RWPE1 (cell line): ENCODE measurements around the gene FRMD5.

Experiments used
- CTCF ChIA-PET: fragments of 350-600 bp; sonication (Branson Sonifier 250); formaldehyde crosslinking; extraction: SDS; loops from one replicate; lab custom pipeline; 2021; lab: Yijun Ruan, JAX
- POLR2A ChIA-PET: fragments of 400-600 bp; formaldehyde crosslinking; extraction: SDS; loops from one replicate; lab custom pipeline; 2020; ENCODE audit warnings: antibody characterized with exemption; ENCODE audit not compliant: low non-redundant PET; lab: Yijun Ruan, JAX
- DNase-seq: peaks from one replicate; pipeline ENCODE4 v3.0.0; 2012; ENCODE audit warnings: low spot score
- H3K27ac ChIP-seq: fragments of 450-650 bp; 2 replicates; pipeline ENCODE4 v1.5.1; 2017
- CTCF ChIP-seq: fragments of 450-650 bp; conservative IDR thresholded peaks from 2 replicates; pipeline ENCODE4 v1.5.1; 2017; ENCODE audit warnings: low read depth, mild to moderate bottlenecking

The FRMD5 gene

DNA sequence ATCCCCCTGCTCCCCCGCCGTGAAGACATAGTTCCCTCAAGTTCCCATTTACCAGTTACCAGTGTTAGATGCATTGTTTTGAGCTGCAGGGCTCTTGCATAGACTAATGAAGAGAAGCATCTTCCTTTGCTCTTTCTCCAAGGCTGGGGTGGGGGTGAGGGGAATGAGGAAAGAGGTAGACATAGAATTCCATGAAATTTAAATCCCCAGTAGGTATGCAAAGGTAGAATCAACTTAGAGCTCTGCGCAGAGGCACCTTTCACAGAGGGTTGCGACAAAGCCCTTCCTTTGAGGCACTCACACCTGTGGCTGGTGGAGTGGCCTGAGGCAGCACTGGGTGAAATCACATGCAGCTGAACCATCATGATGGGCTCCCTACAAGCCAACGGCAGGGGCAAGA lies 266.9 kb downstream of the FRMD5 start:
- no peak for TF ChIP-seq CTCF
- DNase-seq = no peak
- POLR2A ChIA-PET = no interaction called here
- CTCF ChIA-PET = interaction anchor here (0.6 kb wide), 2 partner anchors 20 to 40 kb away, joined by 3 read pairs; no protein-coding TSS in a partner anchor
- H3K27ac ChIP-seq = no peak overlapping the region

GRCh38 chr15:43927203-43927602 lies 267.9 kb downstream of the FRMD5 start:
- CTCF ChIA-PET = interaction anchor here (0.6 to 0.7 kb wide), 4 partner anchors 19 to 152 kb away, joined by 3 to 6 read pairs (median 3); no protein-coding TSS in a partner anchor
- H3K27ac ChIP-seq = no peak overlapping the region
- POLR2A ChIA-PET = no interaction called here
- TF ChIP-seq CTCF = no peak
- DNase-seq = no peak

- CTCF ChIA-PET = interaction anchor here (0.6 kb wide), 1 partner anchor 99 kb away, joined by 5 read pairs; no protein-coding TSS in a partner anchor
- POLR2A ChIA-PET = no interaction called here
- no peak for DNase-seq
- no peak for TF ChIP-seq CTCF
- no peak overlapping the region for H3K27ac ChIP-seq
Observed at GRCh38 chr15:43923553-43923952, 271.5 kb downstream of the FRMD5 start.

DNA sequence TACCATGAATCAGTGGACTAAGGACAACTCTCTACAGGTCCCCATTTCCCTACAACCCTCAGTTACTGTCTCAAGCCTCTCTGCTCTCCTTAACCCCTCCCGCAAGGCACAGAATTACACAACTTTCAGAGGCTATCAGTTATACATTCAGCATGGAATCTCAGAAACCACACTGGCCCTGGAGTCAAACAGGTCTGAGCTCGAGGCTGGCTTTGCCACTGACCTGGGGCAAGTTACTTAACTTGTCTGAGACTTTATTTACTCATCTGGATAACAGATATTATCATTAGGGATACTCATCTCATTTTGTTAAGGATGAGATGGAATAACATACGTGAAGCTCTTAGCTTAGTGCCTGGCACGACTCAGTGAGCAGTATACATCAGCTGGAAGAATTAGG lies 273.1 kb downstream of the FRMD5 start:
- DNase-seq = no peak
- POLR2A ChIA-PET = no interaction called here
- CTCF ChIA-PET = interaction anchor here (0.5 to 0.6 kb wide), 2 partner anchors 71 to 1000 kb away, joined by 3 to 4 read pairs; no protein-coding TSS in a partner anchor
- no peak overlapping the region for H3K27ac ChIP-seq
- TF ChIP-seq CTCF = no peak

DNA sequence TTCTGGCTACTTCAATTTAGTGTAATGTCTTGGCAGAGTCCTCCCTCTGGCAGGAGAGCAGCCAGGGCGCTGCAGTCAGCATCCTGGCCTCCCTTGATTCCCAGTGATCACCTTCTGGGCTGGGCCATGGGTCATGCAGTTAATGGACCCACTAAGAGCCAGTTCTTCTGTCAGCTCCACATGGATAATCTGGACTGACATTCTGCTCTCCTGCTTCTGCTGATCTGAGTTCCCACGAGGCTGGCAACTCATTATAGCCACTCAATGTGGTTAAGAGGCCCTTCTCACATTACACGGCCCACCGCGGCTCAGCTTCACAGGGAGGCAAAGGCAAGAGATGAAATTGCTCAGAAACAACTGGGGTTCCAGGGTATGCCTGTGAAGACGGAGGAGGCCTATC lies 274.3 kb downstream of the FRMD5 start:
- ChIA-PET POLR2A (no interaction called here), CTCF (no interaction called here)
- no peak for TF ChIP-seq CTCF
- no peak overlapping the region for H3K27ac ChIP-seq
- DNase-seq = no peak

GRCh38 chr15:43920254-43920600 lies 274.8 kb downstream of the FRMD5 start:
- POLR2A ChIA-PET = no interaction called here
- no peak for DNase-seq
- CTCF ChIA-PET = no interaction called here
- no peak overlapping the region for H3K27ac ChIP-seq
- no peak for TF ChIP-seq CTCF
